Measurements from ENCODE around the gene MN1.

The MN1 gene

GRCh38 chr22:27798511-27799014, 3.0 kb downstream of the MN1 start:
- Mint-ChIP-seq H3K9me3 (no peaks in the 10 kb centered on the region), H3K4me3 (no peak overlapping the region), H3K36me3 (ENCODE audit: low read depth) (no peaks in the 10 kb centered on the region), H3K4me1 (ENCODE audit: low read depth) (peaks cover 7% of the 10 kb centered on the region), H3K27ac (no peak overlapping the region), H3K27me3 (ENCODE audit: low read depth) (peaks cover 22% of the 10 kb centered on the region)

- Mint-ChIP-seq H3K27me3 (ENCODE audit: low read depth) (peaks cover 14% of the 10 kb centered on the region), H3K36me3 (ENCODE audit: low read depth) (no peaks in the 10 kb centered on the region), H3K27ac (no peak overlapping the region), H3K4me1 (ENCODE audit: low read depth) (peaks cover 5% of the 10 kb centered on the region), H3K4me3 (no peak overlapping the region), H3K9me3 (no peaks in the 10 kb centered on the region)
Observed at GRCh38 chr22:27797520-27798391, 3.8 kb downstream of the MN1 start.

GRCh38 chr22:27796829-27797519, 4.6 kb downstream of the MN1 start:
- Mint-ChIP-seq H3K9me3 (no peaks in the 10 kb centered on the region), H3K27me3 (ENCODE audit: low read depth) (peaks cover 6% of the 10 kb centered on the region), H3K4me3 (no peak overlapping the region), H3K27ac (no peak overlapping the region), H3K4me1 (ENCODE audit: low read depth) (no peaks in the 10 kb centered on the region), H3K36me3 (ENCODE audit: low read depth) (no peaks in the 10 kb centered on the region)

GRCh38 chr22:27795696-27796517, 5.6 kb downstream of the MN1 start:
- Mint-ChIP-seq H3K27ac (no peak overlapping the region), H3K27me3 (ENCODE audit: low read depth) (peaks cover 3% of the 10 kb centered on the region), H3K4me1 (ENCODE audit: low read depth) (no peaks in the 10 kb centered on the region), H3K36me3 (ENCODE audit: low read depth) (no peaks in the 10 kb centered on the region), H3K4me3 (no peak overlapping the region), H3K9me3 (no peaks in the 10 kb centered on the region)

- H3K27ac Mint-ChIP-seq, result no peak overlapping the region
Observed at GRCh38 chr22:27795053-27795452, 6.5 kb downstream of the MN1 start.

GRCh38 chr22:27794226-27794625, 7.3 kb downstream of the MN1 start:
- no peaks in the 10 kb centered on the region for H3K4me1 Mint-ChIP-seq (ENCODE audit: low read depth)
- H3K27me3 Mint-ChIP-seq (ENCODE audit: low read depth), result peaks cover 3% of the 10 kb centered on the region
- H3K4me3 Mint-ChIP-seq, result no peak overlapping the region
- no peaks in the 10 kb centered on the region for H3K9me3 Mint-ChIP-seq
- no peaks in the 10 kb centered on the region for H3K36me3 Mint-ChIP-seq (ENCODE audit: low read depth)
- H3K27ac Mint-ChIP-seq, result no peak overlapping the region

More at GRCh38 chr22:27795053-27795452, 6.5 kb downstream of the MN1 start:
- H3K4me3 Mint-ChIP-seq, result no peak overlapping the region
- H3K9me3 Mint-ChIP-seq, result no peaks in the 10 kb centered on the region
- H3K36me3 Mint-ChIP-seq (ENCODE audit: low read depth), result no peaks in the 10 kb centered on the region
- H3K4me1 Mint-ChIP-seq (ENCODE audit: low read depth), result no peaks in the 10 kb centered on the region
- H3K27me3 Mint-ChIP-seq (ENCODE audit: low read depth), result peaks cover 3% of the 10 kb centered on the region

- H3K4me1 Mint-ChIP-seq (ENCODE audit: low read depth), result no peaks in the 10 kb centered on the region
- no peak overlapping the region for H3K27ac Mint-ChIP-seq
- no peaks in the 10 kb centered on the region for H3K36me3 Mint-ChIP-seq (ENCODE audit: low read depth)
Observed at GRCh38 chr22:27793576-27793975, 8.0 kb downstream of the MN1 start.

GRCh38 chr22:27792452-27793161, 8.9 kb downstream of the MN1 start:
- H3K4me1 Mint-ChIP-seq (ENCODE audit: low read depth), result no peaks in the 10 kb centered on the region
- H3K4me3 Mint-ChIP-seq, result no peak overlapping the region
- no peaks in the 10 kb centered on the region for H3K9me3 Mint-ChIP-seq
- no peaks in the 10 kb centered on the region for H3K36me3 Mint-ChIP-seq (ENCODE audit: low read depth)
- H3K27ac Mint-ChIP-seq, result no peak overlapping the region
- H3K27me3 Mint-ChIP-seq (ENCODE audit: low read depth), result peaks cover 6% of the 10 kb centered on the region

More at GRCh38 chr22:27793576-27793975, 8.0 kb downstream of the MN1 start:
- H3K4me3 Mint-ChIP-seq, result no peak overlapping the region
- H3K27me3 Mint-ChIP-seq (ENCODE audit: low read depth), result peaks cover under 1% of the 10 kb centered on the region
- no peaks in the 10 kb centered on the region for H3K9me3 Mint-ChIP-seq

- no peaks in the 10 kb centered on the region for H3K36me3 Mint-ChIP-seq (ENCODE audit: low read depth)
- H3K4me1 Mint-ChIP-seq (ENCODE audit: low read depth), result no peaks in the 10 kb centered on the region
- H3K9me3 Mint-ChIP-seq, result no peaks in the 10 kb centered on the region
- no peak overlapping the region for H3K27ac Mint-ChIP-seq
- H3K4me3 Mint-ChIP-seq, result no peak overlapping the region
- H3K27me3 Mint-ChIP-seq (ENCODE audit: low read depth), result peaks cover 6% of the 10 kb centered on the region
Observed at GRCh38 chr22:27791859-27792241, 9.7 kb downstream of the MN1 start.

- Mint-ChIP-seq H3K27ac (no peak overlapping the region), H3K4me1 (ENCODE audit: low read depth) (no peaks in the 10 kb centered on the region), H3K27me3 (ENCODE audit: low read depth) (peaks cover 6% of the 10 kb centered on the region), H3K9me3 (no peaks in the 10 kb centered on the region), H3K4me3 (no peak overlapping the region), H3K36me3 (ENCODE audit: low read depth) (no peaks in the 10 kb centered on the region)
Observed at GRCh38 chr22:27791159-27791858, 10.2 kb downstream of the MN1 start.

- H3K27ac Mint-ChIP-seq, result no peak overlapping the region
- H3K9me3 Mint-ChIP-seq, result no peaks in the 10 kb centered on the region
- no peaks in the 10 kb centered on the region for H3K36me3 Mint-ChIP-seq (ENCODE audit: low read depth)
- no peaks in the 10 kb centered on the region for H3K4me1 Mint-ChIP-seq (ENCODE audit: low read depth)
- H3K4me3 Mint-ChIP-seq, result no peak overlapping the region
- peaks cover 6% of the 10 kb centered on the region for H3K27me3 Mint-ChIP-seq (ENCODE audit: low read depth)
Observed at GRCh38 chr22:27790376-27791158, 11.0 kb downstream of the MN1 start.

- H3K36me3 Mint-ChIP-seq (ENCODE audit: low read depth), result no peaks in the 10 kb centered on the region
- H3K27me3 Mint-ChIP-seq (ENCODE audit: low read depth), result peaks cover 14% of the 10 kb centered on the region
- H3K27ac Mint-ChIP-seq, result no peak overlapping the region
- no peaks in the 10 kb centered on the region for H3K9me3 Mint-ChIP-seq
- no peaks in the 10 kb centered on the region for H3K4me1 Mint-ChIP-seq (ENCODE audit: low read depth)
- H3K4me3 Mint-ChIP-seq, result no peak overlapping the region
Observed at GRCh38 chr22:27788500-27789288, 12.9 kb downstream of the MN1 start.
